ENCODE measurements around the gene LCOR. TPM values are rescaled to one million over a fixed set of nuclear protein-coding genes. Genes with fewer than 3 reads are reported as not detected.
"Not testable (repeated sequence)": the region's sequence is repeated elsewhere in the genome, so short reads cannot be mapped to it uniquely, and the experiment has no call there.

LCOR gene
- total RNA-seq, 1 donor from 2014 or later: 26.2 TPM

GRCh38 chr10:97032624-97033023, 200.5 kb downstream of the LCOR start:
- peaks cover 21% of the 10 kb centered on the region for H3K27me3 Mint-ChIP-seq (ENCODE audit: insufficient read depth)
- no peak overlapping the region for H3K27ac Mint-ChIP-seq
- no peaks in the 10 kb centered on the region for H3K9me3 Mint-ChIP-seq
- intact Hi-C loops (cut with micrococcal nuclease): no loop called here
- H3K4me1 Mint-ChIP-seq (ENCODE audit: low read depth): peaks cover 11% of the 10 kb centered on the region
- no peak for DNase-seq (ENCODE audit: low spot score)
- no peak overlapping the region for H3K4me3 Mint-ChIP-seq
- H3K36me3 Mint-ChIP-seq (ENCODE audit: low read depth): no peaks in the 10 kb centered on the region

- intact Hi-C loops (cut with micrococcal nuclease); DNase-seq (ENCODE audit: low spot score); H3K9me3 Mint-ChIP-seq; H3K4me3 Mint-ChIP-seq; H3K36me3 Mint-ChIP-seq (ENCODE audit: low read depth); H3K27ac Mint-ChIP-seq: not testable (repeated sequence)
- H3K27me3 Mint-ChIP-seq (ENCODE audit: insufficient read depth): peaks cover 14% of the 10 kb centered on the region
- peaks cover 16% of the 10 kb centered on the region for H3K4me1 Mint-ChIP-seq (ENCODE audit: low read depth)
These were observed 201.7 kb downstream of the LCOR start for GRCh38 chr10:97033841-97034240.

GRCh38 chr10:97034301-97034700, 202.2 kb downstream of the LCOR start:
- Mint-ChIP-seq H3K4me1 (ENCODE audit: low read depth) (peaks cover 16% of the 10 kb centered on the region), H3K27me3 (ENCODE audit: insufficient read depth) (peaks cover 12% of the 10 kb centered on the region), H3K27ac (no peak overlapping the region), H3K9me3 (no peaks in the 10 kb centered on the region), H3K36me3 (ENCODE audit: low read depth) (no peaks in the 10 kb centered on the region), H3K4me3 (no peak overlapping the region)
- no peak for DNase-seq (ENCODE audit: low spot score)
- intact Hi-C loops (cut with micrococcal nuclease): no loop called here

- H3K4me3 Mint-ChIP-seq: no peak overlapping the region
- peaks cover 7% of the 10 kb centered on the region for H3K27me3 Mint-ChIP-seq (ENCODE audit: insufficient read depth)
- no peak overlapping the region for H3K27ac Mint-ChIP-seq
- no peak for DNase-seq (ENCODE audit: low spot score)
- H3K9me3 Mint-ChIP-seq: no peaks in the 10 kb centered on the region
- H3K36me3 Mint-ChIP-seq (ENCODE audit: low read depth): no peaks in the 10 kb centered on the region
- H3K4me1 Mint-ChIP-seq (ENCODE audit: low read depth): peaks cover 16% of the 10 kb centered on the region
- intact Hi-C loops (cut with micrococcal nuclease): no loop called here
These were observed 203.1 kb downstream of the LCOR start for GRCh38 chr10:97034958-97035769.

GRCh38 chr10:97037365-97038361, 205.6 kb downstream of the LCOR start:
- no peak overlapping the region for H3K27ac Mint-ChIP-seq
- DNase-seq (ENCODE audit: low spot score): peak; percentile 49
- peaks cover 5% of the 10 kb centered on the region for H3K27me3 Mint-ChIP-seq (ENCODE audit: insufficient read depth)
- peak overlapping the region; percentile 50 for H3K4me3 Mint-ChIP-seq
- intact Hi-C loops (cut with micrococcal nuclease): loop anchor here (1.0 kb wide), 1 partner anchor 173 kb away; no protein-coding TSS in a partner anchor
- no peaks in the 10 kb centered on the region for H3K9me3 Mint-ChIP-seq
- H3K4me1 Mint-ChIP-seq (ENCODE audit: low read depth): peaks cover 16% of the 10 kb centered on the region
- no peaks in the 10 kb centered on the region for H3K36me3 Mint-ChIP-seq (ENCODE audit: low read depth)

- Mint-ChIP-seq H3K36me3 (ENCODE audit: low read depth) (no peaks in the 10 kb centered on the region), H3K27ac (no peak overlapping the region), H3K4me1 (ENCODE audit: low read depth) (peaks cover 16% of the 10 kb centered on the region), H3K9me3 (no peaks in the 10 kb centered on the region), H3K4me3 (no peak overlapping the region), H3K27me3 (ENCODE audit: insufficient read depth) (peaks cover 5% of the 10 kb centered on the region)
- no peak for DNase-seq (ENCODE audit: low spot score)
- intact Hi-C loops (cut with micrococcal nuclease): no loop called here
These were observed 206.6 kb downstream of the LCOR start for GRCh38 chr10:97038688-97039087.

GRCh38 chr10:97039538-97040247, 207.6 kb downstream of the LCOR start:
- no peaks in the 10 kb centered on the region for H3K36me3 Mint-ChIP-seq (ENCODE audit: low read depth)
- peaks cover 16% of the 10 kb centered on the region for H3K4me1 Mint-ChIP-seq (ENCODE audit: low read depth)
- no peak overlapping the region for H3K27ac Mint-ChIP-seq
- H3K4me3 Mint-ChIP-seq: no peak overlapping the region
- no peak for DNase-seq (ENCODE audit: low spot score)
- H3K9me3 Mint-ChIP-seq: no peaks in the 10 kb centered on the region
- intact Hi-C loops (cut with micrococcal nuclease): no loop called here
- H3K27me3 Mint-ChIP-seq (ENCODE audit: insufficient read depth): peaks cover 5% of the 10 kb centered on the region

- no peak for DNase-seq (ENCODE audit: low spot score)
- H3K27me3 Mint-ChIP-seq (ENCODE audit: insufficient read depth): peaks cover 3% of the 10 kb centered on the region
- intact Hi-C loops (cut with micrococcal nuclease): no loop called here
- H3K9me3 Mint-ChIP-seq: no peaks in the 10 kb centered on the region
- no peak overlapping the region for H3K4me3 Mint-ChIP-seq
- H3K4me1 Mint-ChIP-seq (ENCODE audit: low read depth): peaks cover 16% of the 10 kb centered on the region
- no peak overlapping the region for H3K27ac Mint-ChIP-seq
- no peaks in the 10 kb centered on the region for H3K36me3 Mint-ChIP-seq (ENCODE audit: low read depth)
These were observed 208.1 kb downstream of the LCOR start for GRCh38 chr10:97040248-97040584.

GRCh38 chr10:97040706-97041105, 208.6 kb downstream of the LCOR start:
- intact Hi-C loops (cut with micrococcal nuclease): no loop called here
- H3K36me3 Mint-ChIP-seq (ENCODE audit: low read depth): no peaks in the 10 kb centered on the region
- H3K27me3 Mint-ChIP-seq (ENCODE audit: insufficient read depth): peaks cover 2% of the 10 kb centered on the region
- no peak overlapping the region for H3K27ac Mint-ChIP-seq
- H3K4me1 Mint-ChIP-seq (ENCODE audit: low read depth): peaks cover 16% of the 10 kb centered on the region
- no peak for DNase-seq (ENCODE audit: low spot score)
- no peaks in the 10 kb centered on the region for H3K9me3 Mint-ChIP-seq
- H3K4me3 Mint-ChIP-seq: no peak overlapping the region

- H3K9me3 Mint-ChIP-seq: no peaks in the 10 kb centered on the region
- H3K27me3 Mint-ChIP-seq (ENCODE audit: insufficient read depth): no peaks in the 10 kb centered on the region
- intact Hi-C loops (cut with micrococcal nuclease): no loop called here
- H3K27ac Mint-ChIP-seq: no peak overlapping the region
- no peaks in the 10 kb centered on the region for H3K36me3 Mint-ChIP-seq (ENCODE audit: low read depth)
- DNase-seq (ENCODE audit: low spot score): no peak
- peaks cover 10% of the 10 kb centered on the region for H3K4me1 Mint-ChIP-seq (ENCODE audit: low read depth)
- no peak overlapping the region for H3K4me3 Mint-ChIP-seq
These were observed 210.0 kb downstream of the LCOR start for GRCh38 chr10:97042081-97042480.

GRCh38 chr10:97042716-97043562, 210.8 kb downstream of the LCOR start:
- Mint-ChIP-seq H3K27me3 (ENCODE audit: insufficient read depth) (no peaks in the 10 kb centered on the region), H3K36me3 (ENCODE audit: low read depth) (no peaks in the 10 kb centered on the region), H3K4me1 (ENCODE audit: low read depth) (peaks cover 2% of the 10 kb centered on the region), H3K4me3 (no peak overlapping the region), H3K9me3 (no peaks in the 10 kb centered on the region), H3K27ac (no peak overlapping the region)
- intact Hi-C loops (cut with micrococcal nuclease): no loop called here
- no peak for DNase-seq (ENCODE audit: low spot score)

- Mint-ChIP-seq H3K4me3 (no peak overlapping the region), H3K27me3 (ENCODE audit: insufficient read depth) (no peaks in the 10 kb centered on the region), H3K4me1 (ENCODE audit: low read depth) (no peaks in the 10 kb centered on the region), H3K9me3 (no peaks in the 10 kb centered on the region), H3K27ac (no peak overlapping the region), H3K36me3 (ENCODE audit: low read depth) (no peaks in the 10 kb centered on the region)
- intact Hi-C loops (cut with micrococcal nuclease): no loop called here
- no peak for DNase-seq (ENCODE audit: low spot score)
These were observed 211.4 kb downstream of the LCOR start for GRCh38 chr10:97043563-97043855.

Data from activated T-helper 1 cell treated with anti-CD3 and anti-CD28 coated beads, Interleukin-12 subunit alpha, Interleukin-12 subunit beta, Interleukin-2, Interleukin-4 antibody, amounts not matched to agents 30 ng/mL and 10 ng/mL and 1 ng/mL, durations not matched to agents 14 hours and 24 hours and 36 hours (primary cell).